GM12891 (cell line): ENCODE data around the gene PSMB8.

ENCODE experiments used
- POLR2A ChIP-seq: IDR thresholded peaks from 2 replicates; pipeline ENCODE4 v1.6.1; 2011; ENCODE audit warnings: low read depth, low read length, control low read depth
- POLR2AphosphoS5 ChIP-seq: IDR thresholded peaks from 2 replicates; pipeline ENCODE4 v1.6.1; 2011; ENCODE audit warnings: low read depth, low read length, control low read depth
- TAF1 ChIP-seq: IDR thresholded peaks from 2 replicates; pipeline ENCODE4 v1.6.1; 2011; ENCODE audit warnings: low read depth, low read length, control low read depth

DNA sequence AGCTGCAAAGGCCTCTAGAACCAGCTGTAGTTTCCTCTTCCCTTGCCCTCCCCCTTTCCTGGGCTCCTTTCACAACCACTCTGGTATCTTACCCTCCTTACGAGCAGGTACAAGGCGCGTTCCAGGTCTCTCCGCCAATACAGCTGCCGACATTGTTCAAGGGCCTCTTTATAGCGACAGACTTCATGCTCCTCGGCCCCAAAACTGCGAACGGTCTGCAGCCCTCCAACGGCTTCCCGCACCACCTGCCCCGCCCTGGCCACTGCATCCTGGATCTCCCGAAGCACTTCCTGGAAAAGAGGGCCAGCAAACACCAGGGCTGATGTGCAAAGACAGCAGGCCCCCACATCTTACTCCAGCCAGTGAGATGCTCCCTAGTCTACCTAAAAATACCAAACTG lies 11.3 kb downstream of the PSMB8 start:
- no peak for TF ChIP-seq POLR2A
- TF ChIP-seq POLR2AphosphoS5: no peak
- TF ChIP-seq TAF1: no peak
